Endodermal cell (in vitro differentiated cells): ENCODE data around the gene FGR. TPM values are rescaled to one million over a fixed set of nuclear protein-coding genes. Genes with fewer than 3 reads are reported as not detected.

Experiments used
- DNase-seq: peaks from one replicate; pipeline ENCODE4 v3.0.0-alpha.2; 2017
- H3K27ac ChIP-seq: 2 replicates; pipeline ENCODE4 v1.5.1; 2013; ENCODE audit warnings: mild to moderate bottlenecking, low read depth, low read length, moderate library complexity
- H3K27me3 ChIP-seq: 2 replicates; pipeline ENCODE4 v1.6.1; 2013; ENCODE audit warnings: mild to moderate bottlenecking, low read length, moderate library complexity; ENCODE audit not compliant: insufficient read depth, control insufficient read depth, poor library complexity, severe bottlenecking
- H3K36me3 ChIP-seq: 2 replicates; pipeline ENCODE4 v1.7.0; 2013; ENCODE audit warnings: mild to moderate bottlenecking, low read length, moderate library complexity; ENCODE audit not compliant: control insufficient read depth, insufficient read depth
- H3K4me1 ChIP-seq: one replicate; pipeline ENCODE4 v1.7.0; 2013; ENCODE audit warnings: low read length; ENCODE audit not compliant: control insufficient read depth, insufficient read depth
- H3K4me3 ChIP-seq: 2 replicates; pipeline ENCODE4 v1.5.1; 2013; ENCODE audit warnings: mild to moderate bottlenecking, low read length, moderate library complexity
- H3K9ac ChIP-seq: 2 replicates; pipeline ENCODE4 v1.6.1; 2013; ENCODE audit warnings: mild to moderate bottlenecking, low read length, moderate library complexity; ENCODE audit not compliant: poor library complexity, severe bottlenecking; ENCODE audit errors: extremely low read depth
- H3K9me3 ChIP-seq: 2 replicates; pipeline ENCODE4 v1.6.1; 2013; ENCODE audit warnings: mild to moderate bottlenecking, low read length, moderate library complexity; ENCODE audit not compliant: control insufficient read depth
- H3K27ac Mint-ChIP-seq: 2 replicates; pipeline ENCODE4 v1.8.0; 2020; ENCODE audit warnings: mixed read lengths
- H3K27me3 Mint-ChIP-seq: 2 replicates; pipeline ENCODE4 v1.8.0; 2021; ENCODE audit warnings: mild to moderate bottlenecking, mixed read lengths; ENCODE audit not compliant: insufficient read depth
- H3K36me3 Mint-ChIP-seq: 2 replicates; pipeline ENCODE4 v1.8.0; 2020; ENCODE audit warnings: low read depth, mixed read lengths
- H3K4me1 Mint-ChIP-seq: 2 replicates; pipeline ENCODE4 v1.8.0; 2020; ENCODE audit warnings: mixed read lengths
- H3K4me3 Mint-ChIP-seq: 2 replicates; pipeline ENCODE4 v1.8.0; 2020; ENCODE audit warnings: mild to moderate bottlenecking, moderate library complexity, mixed read lengths
- H3K9me3 Mint-ChIP-seq: 2 replicates; pipeline ENCODE4 v1.8.0; 2020; ENCODE audit warnings: mild to moderate bottlenecking, mixed read lengths
- CTCF ChIP-seq: fragments of 200-600 bp; sonication (generic); conservative IDR thresholded peaks from 2 replicates; pipeline ENCODE4 v1.5.0; 2021; ENCODE audit warnings: antibody characterized with exemption, mild to moderate bottlenecking
- WGBS, 2 experiments: methylation state at CpG; one replicate each; pipeline versions ENCODE4 v1.1.5 to v1.1.7; 2013; ENCODE audit warnings: missing lambda C conversion rate in 2 of 2, mixed read lengths in 1 of 2; ENCODE audit not compliant: insufficient coverage in 1 of 2, insufficient read length in 1 of 2; 5-methylcytosine and 5-hydroxymethylcytosine counted together
- total RNA-seq, 2 donors: library from RNA; stranded (reverse); fragmentation: NEBNext Ultra II Directional in 1 of 2; extraction: Animal tissue kit (Norgen Biotek cat#: 25700) in 1 of 2; gene quantifications; 2 replicates in 1 of 2; 3 replicates in 1 of 2; pipeline ENCODE4 v1.2.1, GENCODE V29; 2021

FGR gene
- total RNA-seq, 2 donors from 2014 or later: not detected

- Mint-ChIP-seq H3K36me3 (no peaks in the 10 kb centered on the region), H3K9me3 (no peaks in the 10 kb centered on the region), H3K4me3 (no peak overlapping the region), H3K27ac (no peak overlapping the region), H3K27me3 (no peaks in the 10 kb centered on the region), H3K4me1 (peaks cover 38% of the 10 kb centered on the region)
- H3K27me3 ChIP-seq: no peaks in the 10 kb centered on the region
- H3K4me1 ChIP-seq: peaks cover 35% of the 10 kb centered on the region
- H3K9ac ChIP-seq: no peak overlapping the region
- 88 to 93% methylated on average over 4 to 5 of the region's 5 CpGs for WGBS, 2 experiments
- H3K36me3 ChIP-seq: peaks cover 2% of the 10 kb centered on the region
- no peak for TF ChIP-seq CTCF
- H3K9me3 ChIP-seq: no peaks in the 10 kb centered on the region
- H3K4me3 ChIP-seq: no peak overlapping the region
- DNase-seq: no peak
- H3K27ac ChIP-seq: no peak overlapping the region
These were observed 39.4 kb downstream of the FGR start for GRCh38 chr1:27595597-27595996.

- 75 to 82% methylated on average over 15 to 17 of the region's 17 CpGs for WGBS, 2 experiments
- peaks cover 35% of the 10 kb centered on the region for H3K4me1 ChIP-seq
- H3K36me3 ChIP-seq: peaks cover 5% of the 10 kb centered on the region
- H3K27ac ChIP-seq: peak overlapping the region; percentile 82
- H3K4me3 Mint-ChIP-seq: no peak overlapping the region
- no peak overlapping the region for H3K27ac Mint-ChIP-seq
- TF ChIP-seq CTCF: no peak
- no peaks in the 10 kb centered on the region for H3K36me3 Mint-ChIP-seq
- DNase-seq: peak; percentile 56
- no peaks in the 10 kb centered on the region for H3K27me3 Mint-ChIP-seq
- H3K4me3 ChIP-seq: no peak overlapping the region
- no peak overlapping the region for H3K9ac ChIP-seq
- no peaks in the 10 kb centered on the region for H3K9me3 ChIP-seq
- H3K4me1 Mint-ChIP-seq: peaks cover 31% of the 10 kb centered on the region
- H3K27me3 ChIP-seq: no peaks in the 10 kb centered on the region
- no peaks in the 10 kb centered on the region for H3K9me3 Mint-ChIP-seq
These were observed 40.1 kb downstream of the FGR start for GRCh38 chr1:27594564-27595510.

GRCh38 chr1:27593678-27594563, 41.1 kb downstream of the FGR start:
- Mint-ChIP-seq H3K27ac (peak overlapping the region; percentile 90), H3K4me1 (peaks cover 25% of the 10 kb centered on the region), H3K36me3 (no peaks in the 10 kb centered on the region), H3K27me3 (no peaks in the 10 kb centered on the region), H3K9me3 (no peaks in the 10 kb centered on the region), H3K4me3 (peak overlapping the region; percentile 42)
- no peak for TF ChIP-seq CTCF
- peak overlapping the region; percentile 82 for H3K27ac ChIP-seq
- no peaks in the 10 kb centered on the region for H3K27me3 ChIP-seq
- peak overlapping the region; percentile 72 for H3K4me3 ChIP-seq
- peaks cover 5% of the 10 kb centered on the region for H3K36me3 ChIP-seq
- H3K4me1 ChIP-seq: peaks cover 33% of the 10 kb centered on the region
- no peaks in the 10 kb centered on the region for H3K9me3 ChIP-seq
- 49 to 50% methylated on average over 5 to 8 of the region's 8 CpGs for WGBS, 2 experiments
- peak; percentile 50 for DNase-seq
- no peak overlapping the region for H3K9ac ChIP-seq
